ENCODE results near the gene ZNF578.

- no peak for TF ChIP-seq RAD21 (IDR thresholded peaks at IDR 0.05; ENCODE audit: insufficient read depth, low read depth, low read length)
- no peak for TF ChIP-seq POLR2A (IDR thresholded peaks at IDR 0.05; ENCODE audit: low read depth, low read length)
- TF ChIP-seq USF1 (IDR thresholded peaks at IDR 0.05; ENCODE audit: borderline replicate concordance, extremely low read length, insufficient read depth, low read depth, low read length) = no peak
- TF ChIP-seq YY1 (IDR thresholded peaks at IDR 0.05; ENCODE audit: low read depth, low read length) = no peak
- no peak for TF ChIP-seq SIN3A (IDR thresholded peaks at IDR 0.05; ENCODE audit: low read depth, low read length)
- TF ChIP-seq ZNF24 (IDR thresholded peaks at IDR 0.05) = no peak
- TF ChIP-seq, protein P1, sequence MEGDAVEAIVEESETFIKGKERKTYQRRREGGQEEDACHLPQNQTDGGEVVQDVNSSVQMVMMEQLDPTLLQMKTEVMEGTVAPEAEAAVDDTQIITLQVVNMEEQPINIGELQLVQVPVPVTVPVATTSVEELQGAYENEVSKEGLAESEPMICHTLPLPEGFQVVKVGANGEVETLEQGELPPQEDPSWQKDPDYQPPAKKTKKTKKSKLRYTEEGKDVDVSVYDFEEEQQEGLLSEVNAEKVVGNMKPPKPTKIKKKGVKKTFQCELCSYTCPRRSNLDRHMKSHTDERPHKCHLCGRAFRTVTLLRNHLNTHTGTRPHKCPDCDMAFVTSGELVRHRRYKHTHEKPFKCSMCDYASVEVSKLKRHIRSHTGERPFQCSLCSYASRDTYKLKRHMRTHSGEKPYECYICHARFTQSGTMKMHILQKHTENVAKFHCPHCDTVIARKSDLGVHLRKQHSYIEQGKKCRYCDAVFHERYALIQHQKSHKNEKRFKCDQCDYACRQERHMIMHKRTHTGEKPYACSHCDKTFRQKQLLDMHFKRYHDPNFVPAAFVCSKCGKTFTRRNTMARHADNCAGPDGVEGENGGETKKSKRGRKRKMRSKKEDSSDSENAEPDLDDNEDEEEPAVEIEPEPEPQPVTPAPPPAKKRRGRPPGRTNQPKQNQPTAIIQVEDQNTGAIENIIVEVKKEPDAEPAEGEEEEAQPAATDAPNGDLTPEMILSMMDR (IDR thresholded peaks at IDR 0.05 in 2 of 3, conservative IDR thresholded peaks at IDR 0.05 in 1 of 3; ENCODE audit: control insufficient read depth in 2 of 3, extremely low read depth in 1 of 3, insufficient read depth in 1 of 3, low read depth in 3 of 3, low read length in 3 of 3) = no peak
- no peak for TF ChIP-seq POLR2AphosphoS5 (IDR thresholded peaks at IDR 0.05; ENCODE audit: low read length)
- TF ChIP-seq ZBTB40 (IDR thresholded peaks at IDR 0.05; ENCODE audit: borderline replicate concordance) = no peak
- TF ChIP-seq BRCA1 (IDR thresholded peaks at IDR 0.05; ENCODE audit: low read depth, low read length) = no peak
- TF ChIP-seq MXI1 (IDR thresholded peaks at IDR 0.05; ENCODE audit: low read depth, low read length) = no peak
These were observed 45.2 kb downstream of the ZNF578 start for GRCh38 chr19:52498571-52498970.
